Measurements from ENCODE around the gene AK2. TPM values are rescaled to one million over a fixed set of nuclear protein-coding genes. Genes with fewer than 3 reads are reported as not detected.
"Not testable (repeated sequence)": the region's sequence is repeated elsewhere in the genome, so short reads cannot be mapped to it uniquely, and the experiment has no call there.

The AK2 gene
- total RNA-seq, 1 donor from 2014 or later: 126 TPM

DNA sequence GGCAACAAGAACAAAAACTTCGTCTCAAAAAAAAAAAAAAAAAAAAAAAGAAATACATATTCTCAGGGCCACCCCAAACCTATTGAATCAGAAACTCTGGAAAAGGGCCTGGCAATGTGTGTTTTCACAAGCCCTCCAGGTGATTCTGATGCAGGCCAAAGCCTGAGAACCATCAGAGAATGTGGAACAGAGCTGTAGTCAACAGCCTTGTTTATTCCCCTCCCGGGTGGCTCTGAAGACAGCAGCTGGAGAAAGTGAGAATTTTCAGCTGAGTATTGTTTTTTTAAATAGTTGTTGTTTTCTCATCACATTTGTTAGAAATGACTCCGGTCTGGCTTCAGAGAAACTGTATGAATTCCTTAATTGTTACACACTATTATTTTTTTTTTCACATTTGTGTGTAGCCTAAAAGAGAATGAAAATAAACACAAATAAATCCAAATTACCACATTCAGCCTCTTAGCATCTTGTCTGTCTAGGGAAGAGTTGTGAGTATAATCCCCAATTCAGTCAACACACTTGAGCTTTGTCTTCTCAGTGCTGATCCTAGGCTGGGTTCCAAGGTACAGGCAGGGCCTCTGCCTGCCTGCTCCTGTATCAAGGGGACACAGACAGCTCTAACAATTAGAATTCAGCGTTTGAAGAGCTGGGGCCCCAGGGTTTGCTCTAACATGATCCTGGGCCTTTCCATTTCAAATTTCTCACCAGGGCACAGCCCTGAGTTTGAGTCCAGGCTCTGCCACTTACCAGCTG is 37.7 kb upstream of the AK2 start:
- H3K4me2 ChIP-seq (ENCODE audit: low read length): no peak overlapping the region
- Mint-ChIP-seq H3K27ac (ENCODE audit: unreplicated experiment) (no peak overlapping the region), H3K9me3 (ENCODE audit: unreplicated experiment) (peaks cover 7% of the 10 kb centered on the region), H3K27me3 (ENCODE audit: low read depth, unreplicated experiment) (no peaks in the 10 kb centered on the region), H3K36me3 (ENCODE audit: low read depth, unreplicated experiment) (no peaks in the 10 kb centered on the region), H3K4me3 (ENCODE audit: unreplicated experiment) (no peak overlapping the region), H3K4me1 (ENCODE audit: low read depth, unreplicated experiment) (no peaks in the 10 kb centered on the region)
- no peaks in the 10 kb centered on the region for H3K36me3 ChIP-seq (ENCODE audit: insufficient read depth, low read length)
- no peak overlapping the region for H3K4me3 ChIP-seq (ENCODE audit: insufficient read depth, low read depth, low read length)
- no peaks in the 10 kb centered on the region for H3K9me3 ChIP-seq (ENCODE audit: insufficient read depth, low read depth, low read length)
- DNase-seq (ENCODE audit: low read depth): no peak
- FAIRE-seq: no peak
- TF ChIP-seq EZH2 (IDR thresholded peaks at IDR 0.05; ENCODE audit: insufficient read depth, low read length): no peak
- TF ChIP-seq, protein P1, sequence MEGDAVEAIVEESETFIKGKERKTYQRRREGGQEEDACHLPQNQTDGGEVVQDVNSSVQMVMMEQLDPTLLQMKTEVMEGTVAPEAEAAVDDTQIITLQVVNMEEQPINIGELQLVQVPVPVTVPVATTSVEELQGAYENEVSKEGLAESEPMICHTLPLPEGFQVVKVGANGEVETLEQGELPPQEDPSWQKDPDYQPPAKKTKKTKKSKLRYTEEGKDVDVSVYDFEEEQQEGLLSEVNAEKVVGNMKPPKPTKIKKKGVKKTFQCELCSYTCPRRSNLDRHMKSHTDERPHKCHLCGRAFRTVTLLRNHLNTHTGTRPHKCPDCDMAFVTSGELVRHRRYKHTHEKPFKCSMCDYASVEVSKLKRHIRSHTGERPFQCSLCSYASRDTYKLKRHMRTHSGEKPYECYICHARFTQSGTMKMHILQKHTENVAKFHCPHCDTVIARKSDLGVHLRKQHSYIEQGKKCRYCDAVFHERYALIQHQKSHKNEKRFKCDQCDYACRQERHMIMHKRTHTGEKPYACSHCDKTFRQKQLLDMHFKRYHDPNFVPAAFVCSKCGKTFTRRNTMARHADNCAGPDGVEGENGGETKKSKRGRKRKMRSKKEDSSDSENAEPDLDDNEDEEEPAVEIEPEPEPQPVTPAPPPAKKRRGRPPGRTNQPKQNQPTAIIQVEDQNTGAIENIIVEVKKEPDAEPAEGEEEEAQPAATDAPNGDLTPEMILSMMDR (IDR thresholded peaks at IDR 0.05; ENCODE audit: insufficient read depth, low read depth, low read length): no peak
- H3K4me1 ChIP-seq (ENCODE audit: insufficient read depth, low read length): no peaks in the 10 kb centered on the region
- H3K79me2 ChIP-seq (ENCODE audit: insufficient read depth, low read length): no peaks in the 10 kb centered on the region
- no peak overlapping the region for H3K9ac ChIP-seq (ENCODE audit: low read length)
- H4K20me1 ChIP-seq (ENCODE audit: insufficient read depth, low read length): no peaks in the 10 kb centered on the region
- no peak overlapping the region for H3K27ac ChIP-seq (ENCODE audit: low read depth, low read length)
- no peak overlapping the region for H2AFZ ChIP-seq (ENCODE audit: low read depth, low read length)
- H3K27me3 ChIP-seq (ENCODE audit: insufficient read depth, low read length): no peaks in the 10 kb centered on the region

DNA sequence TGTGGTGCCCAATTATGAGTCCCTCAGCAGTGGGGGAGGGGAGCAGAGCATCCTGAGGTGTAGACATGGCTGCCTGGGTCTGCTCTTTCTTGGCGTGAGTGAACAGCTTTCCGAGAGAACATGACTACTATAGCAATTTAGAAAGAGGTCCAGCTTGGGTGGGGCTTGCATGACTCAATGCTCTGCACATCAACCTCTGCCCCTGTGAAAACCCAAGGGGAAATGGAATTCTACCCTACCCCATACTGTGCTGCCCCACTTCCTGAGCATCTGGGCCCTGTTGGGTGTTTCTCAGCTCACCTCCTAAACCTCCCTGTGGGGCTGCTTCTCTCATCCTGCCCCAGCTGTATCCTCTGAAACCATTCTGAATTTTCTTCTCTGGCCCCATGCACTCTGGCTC is 36.0 kb upstream of the AK2 start:
- no peaks in the 10 kb centered on the region for H3K27me3 ChIP-seq (ENCODE audit: insufficient read depth, low read length)
- no peak for DNase-seq (ENCODE audit: low read depth)
- no peak overlapping the region for H3K4me3 Mint-ChIP-seq (ENCODE audit: unreplicated experiment)
- H3K4me1 ChIP-seq (ENCODE audit: insufficient read depth, low read length): no peaks in the 10 kb centered on the region
- H3K36me3 Mint-ChIP-seq (ENCODE audit: low read depth, unreplicated experiment): no peaks in the 10 kb centered on the region
- H3K4me3 ChIP-seq (ENCODE audit: insufficient read depth, low read depth, low read length): no peak overlapping the region
- no peaks in the 10 kb centered on the region for H3K36me3 ChIP-seq (ENCODE audit: insufficient read depth, low read length)
- no peaks in the 10 kb centered on the region for H4K20me1 ChIP-seq (ENCODE audit: insufficient read depth, low read length)
- no peaks in the 10 kb centered on the region for H3K9me3 ChIP-seq (ENCODE audit: insufficient read depth, low read depth, low read length)
- no peaks in the 10 kb centered on the region for H3K79me2 ChIP-seq (ENCODE audit: insufficient read depth, low read length)
- no peak overlapping the region for H3K4me2 ChIP-seq (ENCODE audit: low read length)
- H3K27me3 Mint-ChIP-seq (ENCODE audit: low read depth, unreplicated experiment): no peaks in the 10 kb centered on the region
- H3K9ac ChIP-seq (ENCODE audit: low read length): no peak overlapping the region
- H3K27ac ChIP-seq (ENCODE audit: low read depth, low read length): no peak overlapping the region
- H2AFZ ChIP-seq (ENCODE audit: low read depth, low read length): no peak overlapping the region
- no peak overlapping the region for H3K27ac Mint-ChIP-seq (ENCODE audit: unreplicated experiment)
- H3K9me3 Mint-ChIP-seq (ENCODE audit: unreplicated experiment): peaks cover 10% of the 10 kb centered on the region
- H3K4me1 Mint-ChIP-seq (ENCODE audit: low read depth, unreplicated experiment): no peaks in the 10 kb centered on the region
- TF ChIP-seq EZH2 (IDR thresholded peaks at IDR 0.05; ENCODE audit: insufficient read depth, low read length): no peak
- TF ChIP-seq, protein P1 (IDR thresholded peaks at IDR 0.05; ENCODE audit: insufficient read depth, low read depth, low read length): no peak
- no peak for FAIRE-seq

DNA sequence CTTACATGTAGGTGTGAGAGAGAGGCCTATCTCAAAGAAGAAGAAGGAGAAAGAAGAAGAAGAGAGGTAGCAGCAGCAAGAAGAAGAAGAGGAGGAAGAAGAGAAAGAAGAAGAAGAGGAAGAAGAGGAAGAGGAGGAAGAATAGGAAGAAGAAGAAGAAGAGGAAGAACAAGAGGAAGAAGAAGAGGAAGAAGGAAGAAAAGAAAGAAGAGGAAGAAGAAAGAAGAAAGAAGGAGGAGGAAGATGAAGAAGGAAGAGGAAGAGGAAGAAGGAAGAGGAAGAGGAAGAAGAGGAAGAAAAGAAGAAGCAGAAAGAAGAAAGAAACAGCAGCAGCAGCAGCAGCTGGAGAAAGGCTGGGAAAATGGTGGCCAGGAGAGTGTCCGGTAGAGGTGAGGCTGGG is 33.9 kb upstream of the AK2 start:
- Histone ChIP-seq H3K79me2 (ENCODE audit: insufficient read depth, low read length) (no peaks in the 10 kb centered on the region), H3K27me3 (ENCODE audit: insufficient read depth, low read length) (no peaks in the 10 kb centered on the region), H3K4me1 (ENCODE audit: insufficient read depth, low read length) (no peaks in the 10 kb centered on the region), H3K36me3 (ENCODE audit: insufficient read depth, low read length) (no peaks in the 10 kb centered on the region), H4K20me1 (ENCODE audit: insufficient read depth, low read length) (no peaks in the 10 kb centered on the region), H3K4me2 (ENCODE audit: low read length) (no peak overlapping the region), H3K9me3 (ENCODE audit: insufficient read depth, low read depth, low read length) (no peaks in the 10 kb centered on the region), H3K9ac (ENCODE audit: low read length) (no peak overlapping the region), H2AFZ (ENCODE audit: low read depth, low read length) (no peak overlapping the region), H3K4me3 (ENCODE audit: insufficient read depth, low read depth, low read length) (no peak overlapping the region), H3K27ac (ENCODE audit: low read depth, low read length) (no peak overlapping the region)
- Mint-ChIP-seq H3K36me3 (ENCODE audit: low read depth, unreplicated experiment) (peaks cover 2% of the 10 kb centered on the region), H3K4me3 (ENCODE audit: unreplicated experiment) (no peak overlapping the region), H3K27me3 (ENCODE audit: low read depth, unreplicated experiment) (no peaks in the 10 kb centered on the region), H3K4me1 (ENCODE audit: low read depth, unreplicated experiment) (no peaks in the 10 kb centered on the region), H3K27ac (ENCODE audit: unreplicated experiment) (no peak overlapping the region), H3K9me3 (ENCODE audit: unreplicated experiment) (peaks cover 19% of the 10 kb centered on the region)
- DNase-seq (ENCODE audit: low read depth) (no peak), FAIRE-seq (no peak)
- TF ChIP-seq, protein P1 (IDR thresholded peaks at IDR 0.05; ENCODE audit: insufficient read depth, low read depth, low read length): no peak
- TF ChIP-seq EZH2 (IDR thresholded peaks at IDR 0.05; ENCODE audit: insufficient read depth, low read length): no peak

DNA sequence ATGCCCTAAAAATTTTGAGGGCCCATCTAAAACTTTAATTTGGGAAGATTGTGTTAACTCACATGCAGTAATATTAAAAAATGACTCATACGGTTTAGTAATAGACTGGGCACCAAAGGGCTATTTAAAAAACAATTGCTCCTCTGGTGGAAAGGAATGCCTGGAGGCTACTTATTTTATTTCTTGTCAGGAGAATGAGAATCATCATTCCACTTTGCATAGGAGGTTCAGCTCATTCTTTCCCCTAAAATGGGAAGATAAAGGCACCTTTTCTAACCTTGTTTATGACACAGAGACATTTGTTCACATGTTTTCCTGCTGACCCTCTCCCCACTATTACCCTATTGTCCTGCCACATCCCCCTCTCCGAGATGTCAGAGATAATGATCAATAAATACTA is 31.4 kb upstream of the AK2 start:
- H3K9ac ChIP-seq (ENCODE audit: low read length); H3K4me1 Mint-ChIP-seq (ENCODE audit: low read depth, unreplicated experiment); H3K79me2 ChIP-seq (ENCODE audit: insufficient read depth, low read length); H3K9me3 ChIP-seq (ENCODE audit: insufficient read depth, low read depth, low read length); DNase-seq (ENCODE audit: low read depth); H3K27me3 ChIP-seq (ENCODE audit: insufficient read depth, low read length); H3K4me3 ChIP-seq (ENCODE audit: insufficient read depth, low read depth, low read length); H3K4me3 Mint-ChIP-seq (ENCODE audit: unreplicated experiment); H3K36me3 ChIP-seq (ENCODE audit: insufficient read depth, low read length); H3K27me3 Mint-ChIP-seq (ENCODE audit: low read depth, unreplicated experiment); FAIRE-seq; H3K27ac Mint-ChIP-seq (ENCODE audit: unreplicated experiment); H2AFZ ChIP-seq (ENCODE audit: low read depth, low read length); H3K4me2 ChIP-seq (ENCODE audit: low read length); H3K36me3 Mint-ChIP-seq (ENCODE audit: low read depth, unreplicated experiment); H3K4me1 ChIP-seq (ENCODE audit: insufficient read depth, low read length); H4K20me1 ChIP-seq (ENCODE audit: insufficient read depth, low read length); H3K27ac ChIP-seq (ENCODE audit: low read depth, low read length): not testable (repeated sequence)
- peaks cover 42% of the 10 kb centered on the region for H3K9me3 Mint-ChIP-seq (ENCODE audit: unreplicated experiment)

Data from astrocyte (in vitro differentiated cells and primary cell).